Liver (tissue), 3 donors: ENCODE results near the gene SIL1.

Experiments
- ATF3 ChIP-seq: IDR thresholded peaks from 2 replicates; pipeline ENCODE4 v1.6.1; 2016; ENCODE audit warnings: antibody characterized with exemption
- CTCF ChIP-seq: fragments of 150-350 bp; IDR thresholded peaks from 2 replicates; pipeline ENCODE4 v1.5.1; 2017; ENCODE audit warnings: improper control_type of control experiment, low read depth, low read length; ENCODE audit not compliant: missing input control
- EGR1 ChIP-seq, 2 donors: IDR thresholded peaks; 2 replicates each; pipeline ENCODE4 v1.6.1; 2016 to 2018; ENCODE audit warnings: antibody characterized with exemption in 2 of 2, low read depth in 2 of 2
- GABPA ChIP-seq, 2 donors: IDR thresholded peaks in 1 of 2; conservative IDR thresholded peaks in 1 of 2; 2 replicates each; pipeline ENCODE4 v1.6.1; 2016; ENCODE audit warnings: antibody characterized with exemption in 2 of 2, mild to moderate bottlenecking in 1 of 2, moderate library complexity in 1 of 2
- HNF4A ChIP-seq, 2 donors: conservative IDR thresholded peaks; 2 replicates each; pipeline ENCODE4 v1.6.1; 2016; ENCODE audit warnings: antibody characterized with exemption in 2 of 2, mild to moderate bottlenecking in 2 of 2
- HNF4G ChIP-seq: IDR thresholded peaks from 2 replicates; pipeline ENCODE4 v1.6.1; 2016; ENCODE audit warnings: antibody characterized with exemption
- JUND ChIP-seq, 2 donors: IDR thresholded peaks; 2 replicates each; pipeline ENCODE4 v1.6.1; 2016; ENCODE audit warnings: antibody characterized with exemption in 2 of 2
- MAX ChIP-seq: IDR thresholded peaks from 2 replicates; pipeline ENCODE4 v1.6.1; 2016; ENCODE audit warnings: antibody characterized with exemption
- NR2F2 ChIP-seq: IDR thresholded peaks from 2 replicates; pipeline ENCODE4 v1.6.1; 2016; ENCODE audit warnings: antibody characterized with exemption
- RAD21 ChIP-seq, 2 donors: IDR thresholded peaks; 2 replicates each; pipeline ENCODE4 v1.6.1; 2016; ENCODE audit warnings: antibody characterized with exemption in 2 of 2, mild to moderate bottlenecking in 2 of 2
- REST ChIP-seq: IDR thresholded peaks from 2 replicates; pipeline ENCODE4 v1.6.1; 2016; ENCODE audit warnings: antibody characterized with exemption, mild to moderate bottlenecking
- SP1 ChIP-seq: IDR thresholded peaks from 2 replicates; pipeline ENCODE4 v1.6.1; 2018; ENCODE audit warnings: antibody characterized with exemption, mild to moderate bottlenecking
- TAF1 ChIP-seq: conservative IDR thresholded peaks from 2 replicates; pipeline ENCODE4 v1.6.1; 2016; ENCODE audit warnings: antibody characterized with exemption, mild to moderate bottlenecking
- YY1 ChIP-seq: IDR thresholded peaks from 2 replicates; pipeline ENCODE4 v1.6.1; 2016; ENCODE audit warnings: antibody characterized with exemption, mild to moderate bottlenecking
- donor health status: healthy.
- donor health status: healthy.

- TF ChIP-seq CTCF (no peak), HNF4G (no peak), EGR1 (IDR thresholded peaks at IDR 0.05; ENCODE audit: low read depth in 2 of 2) (no peak), MAX (no peak), JUND (IDR thresholded peaks at IDR 0.05) (no peak), TAF1 (no peak), RAD21 (IDR thresholded peaks at IDR 0.05) (no peak), YY1 (no peak), GABPA (IDR thresholded peaks at IDR 0.05 in 1 of 2, conservative IDR thresholded peaks at IDR 0.05 in 1 of 2) (no peak), SP1 (no peak), NR2F2 (no peak), ATF3 (no peak), HNF4A (conservative IDR thresholded peaks at IDR 0.05) (no peak), REST (no peak)
Measured at GRCh38 chr5:139190125-139190524, 8.0 kb downstream of the SIL1 start.
